ENCODE results near the gene PCIF1. TPM values are rescaled to one million over a fixed set of nuclear protein-coding genes. Genes with fewer than 3 reads are reported as not detected.
"Not testable (repeated sequence)": the region's sequence is repeated elsewhere in the genome, so short reads cannot be mapped to it uniquely, and the experiment has no call there.

PCIF1 gene
- total RNA-seq, 2 experiments from 2014 or later: 54.5 to 58.3 TPM

DNA sequence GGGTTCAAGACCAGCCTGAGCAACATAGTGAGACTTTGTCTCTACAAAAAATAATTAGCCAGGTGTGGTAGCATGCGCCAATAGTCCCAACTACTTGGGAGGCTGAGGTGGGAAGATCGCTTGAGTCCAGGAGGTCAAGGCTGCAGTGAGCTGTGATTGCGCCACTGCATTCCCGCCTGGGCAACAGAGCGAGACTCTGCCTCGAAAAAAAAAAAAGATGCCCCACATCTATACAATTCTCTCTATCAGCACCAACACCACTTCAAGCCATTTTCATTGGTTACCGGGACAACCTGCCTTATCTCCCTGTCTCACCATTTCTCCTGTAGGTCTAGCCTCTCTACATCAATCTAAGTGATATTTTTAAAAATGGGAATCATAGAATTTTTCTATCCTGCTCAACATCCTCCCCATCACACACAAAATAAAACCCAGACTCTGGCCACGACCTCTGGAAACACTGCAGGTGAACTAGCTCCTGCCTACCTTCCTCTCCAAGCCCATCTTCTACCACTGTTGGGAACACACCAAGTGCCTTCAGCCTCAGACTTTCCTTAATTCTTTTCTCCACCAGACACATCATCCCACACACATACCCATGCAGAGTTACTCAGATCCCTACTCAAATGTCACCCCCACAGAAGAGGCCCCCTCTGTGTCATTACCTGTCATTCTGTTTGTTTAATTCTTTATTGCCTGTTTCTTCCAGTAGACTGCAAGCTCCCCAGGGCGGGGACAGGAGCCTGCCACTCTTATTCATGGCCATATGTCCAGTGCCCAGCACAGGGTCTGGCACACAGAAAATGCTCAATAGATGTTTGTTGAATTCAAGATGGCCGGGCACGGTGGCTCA lies 12.9 kb upstream of the PCIF1 start:
- no peak for DNase-seq
- Mint-ChIP-seq H3K4me1 (no peaks in the 10 kb centered on the region), H3K4me3 (no peak overlapping the region), H3K9me3 (no peaks in the 10 kb centered on the region), H3K27ac (no peak overlapping the region), H3K27me3 (peaks cover 33% of the 10 kb centered on the region), H3K36me3 (no peaks in the 10 kb centered on the region)
- POLR2A ChIA-PET: interaction anchor here (1.2 kb wide), 1 partner anchor 12 kb away, joined by 3 read pairs; no protein-coding TSS in a partner anchor
- no peak for ATAC-seq (ENCODE audit: low read depth)

DNA sequence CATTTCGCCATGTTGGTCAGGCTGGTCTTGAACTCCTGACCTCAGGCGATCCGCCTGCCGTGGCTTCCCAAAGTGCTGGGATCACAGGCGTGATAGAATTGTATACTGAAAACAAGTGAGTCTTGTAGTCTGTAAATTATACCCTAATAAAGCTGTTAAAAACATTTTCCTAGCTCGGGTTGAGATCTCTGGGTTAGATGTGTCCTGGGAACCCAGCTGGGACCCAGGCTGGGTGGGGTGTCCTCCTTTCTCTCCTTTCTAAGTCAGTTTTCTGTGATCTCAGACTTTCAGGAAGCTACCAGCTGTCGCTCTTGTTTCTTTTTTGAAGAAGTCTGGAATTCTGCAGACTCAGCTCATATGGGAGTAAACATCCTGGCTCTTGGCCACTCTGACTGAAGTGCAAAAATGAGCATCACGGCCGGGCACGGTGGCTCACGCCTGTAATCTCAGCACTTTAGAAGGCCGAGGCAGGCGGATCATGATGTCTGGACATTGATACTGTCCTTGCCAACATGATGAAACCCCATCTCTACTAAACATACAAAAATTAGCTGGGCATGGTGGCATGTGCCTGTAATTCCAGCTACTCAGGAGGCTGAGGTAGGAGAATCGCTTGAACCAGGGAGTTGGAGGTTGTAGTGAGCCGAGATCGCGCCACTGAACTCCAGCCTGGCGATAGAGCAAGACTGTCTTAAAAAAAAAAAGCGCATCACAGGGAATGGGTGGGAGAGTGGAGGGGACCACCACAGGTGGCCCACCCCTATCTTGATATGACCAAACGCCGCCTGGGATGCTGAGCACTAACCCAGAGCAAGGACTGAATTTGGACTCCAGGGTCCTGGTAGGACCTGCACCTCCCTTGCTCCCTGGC lies 9.9 kb upstream of the PCIF1 start:
- no peaks in the 10 kb centered on the region for H3K36me3 Mint-ChIP-seq
- H3K27me3 Mint-ChIP-seq: peaks cover 26% of the 10 kb centered on the region
- no peaks in the 10 kb centered on the region for H3K4me1 Mint-ChIP-seq
- H3K4me3 Mint-ChIP-seq: no peak overlapping the region
- DNase-seq (no peak), ATAC-seq (ENCODE audit: low read depth) (no peak)
- H3K27ac Mint-ChIP-seq: no peak overlapping the region
- H3K9me3 Mint-ChIP-seq: no peaks in the 10 kb centered on the region
- POLR2A ChIA-PET: interaction anchor here (0.9 to 2.4 kb wide), 2 partner anchors 10 to 34 kb away, joined by 3 to 17 read pairs; partner anchors contain the start of genes CTSA, NEURL2 and PCIF1

DNA sequence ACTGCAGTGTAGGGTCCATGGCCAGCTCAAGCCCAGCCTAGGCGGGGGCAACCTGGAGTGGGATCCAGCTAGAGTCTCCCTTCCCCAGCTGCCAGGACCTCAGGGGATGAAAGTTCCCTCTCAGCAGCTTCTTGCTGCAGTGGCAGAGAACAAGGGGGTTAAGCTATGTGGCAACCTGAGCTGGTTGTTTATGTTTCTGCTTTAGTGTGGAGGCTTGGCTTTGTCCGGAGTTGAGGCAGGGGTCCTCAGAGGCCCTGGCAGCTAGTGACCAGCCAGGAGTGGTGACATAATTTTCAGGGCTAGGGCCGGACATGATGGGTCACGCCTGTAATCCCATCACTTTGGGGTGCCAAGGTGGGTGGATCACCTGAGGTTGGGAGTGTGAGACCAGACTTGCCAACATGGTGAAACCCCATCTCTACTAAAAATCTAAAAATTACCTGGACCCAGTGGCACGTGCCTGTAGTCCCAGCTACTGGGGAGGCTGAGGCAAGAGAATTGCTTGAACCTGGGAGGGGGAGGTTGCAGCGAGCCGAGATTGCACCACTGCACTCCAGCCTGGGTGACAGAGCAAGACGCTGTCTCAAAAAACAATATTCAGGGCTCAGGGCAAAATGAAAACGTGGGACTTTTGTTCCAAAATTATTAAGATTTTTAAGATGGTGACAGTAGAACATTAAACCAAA lies 8.5 kb upstream of the PCIF1 start:
- POLR2A ChIA-PET: interaction anchor here (0.8 to 2.4 kb wide), 2 partner anchors 9 kb away, joined by 3 to 17 read pairs; partner anchors contain the start of gene PCIF1
- Mint-ChIP-seq H3K9me3 (no peaks in the 10 kb centered on the region), H3K27me3 (peaks cover 21% of the 10 kb centered on the region), H3K4me1 (no peaks in the 10 kb centered on the region), H3K4me3 (no peak overlapping the region), H3K27ac (no peak overlapping the region), H3K36me3 (no peaks in the 10 kb centered on the region)
- DNase-seq (no peak), ATAC-seq (ENCODE audit: low read depth) (no peak)

DNA sequence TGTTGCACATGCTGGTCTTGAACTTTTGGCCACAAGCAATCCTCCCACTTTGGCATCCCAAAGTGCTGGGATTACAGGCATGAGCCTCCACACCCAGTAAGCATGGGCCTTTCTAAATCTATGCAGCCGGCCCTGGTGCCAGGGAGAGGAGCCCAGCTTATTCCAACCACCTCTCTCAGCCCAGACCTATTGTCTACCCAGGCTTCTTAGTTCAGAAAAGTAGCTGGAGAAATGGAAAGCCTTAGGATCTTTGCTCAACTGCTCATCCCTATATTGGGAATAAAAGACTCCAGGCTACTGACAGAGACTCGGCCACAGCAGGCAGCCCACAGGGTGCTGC lies 7.8 kb upstream of the PCIF1 start:
- H3K27ac Mint-ChIP-seq: no peak overlapping the region
- DNase-seq (no peak), ATAC-seq (ENCODE audit: low read depth) (no peak)
- no peak overlapping the region for H3K4me3 Mint-ChIP-seq
- H3K4me1 Mint-ChIP-seq: no peaks in the 10 kb centered on the region
- no peaks in the 10 kb centered on the region for H3K36me3 Mint-ChIP-seq
- H3K27me3 Mint-ChIP-seq: peaks cover 14% of the 10 kb centered on the region
- no peaks in the 10 kb centered on the region for H3K9me3 Mint-ChIP-seq
- POLR2A ChIA-PET: interaction anchor here (0.8 kb wide), 1 partner anchor 8 kb away, joined by 3 read pairs; no protein-coding TSS in a partner anchor

DNA sequence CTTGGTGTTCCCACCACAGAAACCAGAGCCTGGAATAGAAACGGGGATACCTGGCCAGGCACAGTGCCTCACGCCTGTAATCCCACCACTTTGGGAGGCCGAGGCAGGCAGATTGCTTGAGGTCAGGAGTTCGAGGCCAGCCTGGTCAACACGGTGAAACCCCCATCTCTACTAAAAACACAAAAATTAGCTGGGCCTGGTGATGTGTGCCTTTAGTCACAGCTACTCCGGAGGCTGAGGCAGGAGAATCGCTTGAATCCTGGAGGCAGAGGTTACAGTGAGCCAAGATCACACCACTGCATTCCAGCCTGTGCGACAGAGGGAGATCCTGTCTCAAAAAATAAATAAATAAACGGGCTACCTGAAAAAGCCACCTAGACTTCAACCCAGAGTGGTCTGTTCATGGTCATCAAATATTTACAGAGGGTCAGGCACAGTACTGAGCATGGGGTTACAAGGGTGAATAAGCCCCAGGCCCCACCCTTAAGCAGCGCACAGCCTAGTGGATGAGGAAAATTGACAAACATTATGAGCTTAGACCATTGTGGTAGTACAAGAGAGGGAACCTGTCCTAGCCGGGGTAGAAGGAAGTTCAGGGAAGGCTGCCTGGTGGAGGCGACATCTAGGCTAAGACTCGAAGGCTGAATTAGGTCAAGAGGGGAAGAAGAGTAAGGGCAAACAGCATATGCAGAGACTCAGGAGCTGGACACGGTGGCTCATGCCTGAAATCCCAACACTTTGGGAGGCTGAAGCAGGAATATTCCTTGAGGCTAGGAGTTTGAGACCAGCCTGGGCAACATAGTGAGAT lies 7.2 kb upstream of the PCIF1 start:
- peaks cover 11% of the 10 kb centered on the region for H3K27me3 Mint-ChIP-seq
- no peaks in the 10 kb centered on the region for H3K9me3 Mint-ChIP-seq
- H3K27ac Mint-ChIP-seq: no peak overlapping the region
- POLR2A ChIA-PET: no interaction called here
- DNase-seq (no peak), ATAC-seq (ENCODE audit: low read depth) (no peak)
- no peaks in the 10 kb centered on the region for H3K36me3 Mint-ChIP-seq
- H3K4me3 Mint-ChIP-seq: no peak overlapping the region
- H3K4me1 Mint-ChIP-seq: no peaks in the 10 kb centered on the region

DNA sequence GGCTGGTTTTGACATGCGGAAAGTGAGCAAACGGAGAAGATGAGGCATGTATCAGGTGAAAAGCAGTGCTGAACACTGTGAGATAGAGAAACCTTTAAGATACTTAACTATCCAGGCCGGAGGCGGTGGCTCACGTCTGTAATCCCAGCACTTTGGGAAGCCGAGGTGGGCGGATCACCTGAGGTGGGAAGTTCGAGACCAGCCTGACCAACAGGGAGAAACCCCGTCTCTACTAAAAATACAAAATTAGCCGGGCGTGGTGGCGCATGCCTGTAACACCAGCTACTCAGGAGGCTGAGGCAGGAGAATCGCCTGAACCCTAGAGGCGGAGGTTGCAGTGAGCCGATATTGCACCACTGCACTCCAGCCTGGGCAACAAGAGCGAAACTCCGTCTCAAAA lies 2.8 kb upstream of the PCIF1 start:
- ATAC-seq (ENCODE audit: low read depth); H3K27me3 Mint-ChIP-seq; DNase-seq; H3K9me3 Mint-ChIP-seq; H3K4me1 Mint-ChIP-seq; H3K27ac Mint-ChIP-seq; H3K4me3 Mint-ChIP-seq; POLR2A ChIA-PET; H3K36me3 Mint-ChIP-seq: not testable (repeated sequence)

DNA sequence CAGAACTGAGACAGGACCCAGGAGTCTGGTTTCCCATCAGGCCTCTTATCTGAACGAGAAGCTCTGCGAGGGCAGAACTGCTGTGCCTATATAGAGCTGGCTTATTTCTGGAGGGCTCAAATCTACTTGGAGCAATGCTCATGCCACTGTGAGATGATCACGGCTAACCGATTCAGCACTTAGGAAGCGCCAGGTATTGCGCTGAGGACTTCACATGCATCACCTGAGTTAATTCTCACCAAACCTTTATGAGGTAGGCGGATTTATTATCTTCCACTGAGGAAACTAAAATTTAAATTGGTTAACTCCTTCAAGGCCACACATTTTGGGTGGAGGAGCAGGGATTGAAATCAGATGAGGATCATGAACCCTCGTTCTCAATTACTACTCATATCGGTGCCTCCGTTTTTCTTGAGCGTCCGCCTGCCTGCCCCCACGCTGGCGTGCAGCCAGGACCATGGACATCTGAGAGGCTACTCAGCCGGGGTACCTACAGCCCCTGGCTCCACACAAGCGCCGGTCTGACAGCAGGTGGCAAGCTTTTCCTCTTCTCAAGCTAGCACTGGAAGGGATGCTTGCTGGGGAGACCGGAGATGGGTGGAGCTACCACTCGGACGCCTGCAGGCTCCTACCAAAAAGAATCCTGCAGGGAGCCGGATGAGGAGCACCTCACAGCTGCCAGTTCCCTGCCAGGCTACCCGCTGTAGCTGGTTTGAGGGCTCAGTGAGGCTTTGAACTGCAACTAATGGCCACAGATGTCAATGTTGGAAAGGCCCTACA lies 1.0 kb upstream of the PCIF1 start:
- Mint-ChIP-seq H3K27ac (peak overlapping the region; percentile 98), H3K9me3 (no peaks in the 10 kb centered on the region), H3K27me3 (no peaks in the 10 kb centered on the region), H3K36me3 (peaks cover 10% of the 10 kb centered on the region), H3K4me1 (peaks cover 17% of the 10 kb centered on the region), H3K4me3 (peak overlapping the region; percentile 94)
- ATAC-seq (ENCODE audit: low read depth): peak; percentile 28
- POLR2A ChIA-PET: interaction anchor here (0.6 to 5.6 kb wide), 21 partner anchors 9 to 155 kb away, joined by 3 to 93 read pairs (median 15); partner anchors contain the start of genes ACOT8, CTSA, DNTTIP1 and NEURL2
- DNase-seq: peak; percentile 69

DNA sequence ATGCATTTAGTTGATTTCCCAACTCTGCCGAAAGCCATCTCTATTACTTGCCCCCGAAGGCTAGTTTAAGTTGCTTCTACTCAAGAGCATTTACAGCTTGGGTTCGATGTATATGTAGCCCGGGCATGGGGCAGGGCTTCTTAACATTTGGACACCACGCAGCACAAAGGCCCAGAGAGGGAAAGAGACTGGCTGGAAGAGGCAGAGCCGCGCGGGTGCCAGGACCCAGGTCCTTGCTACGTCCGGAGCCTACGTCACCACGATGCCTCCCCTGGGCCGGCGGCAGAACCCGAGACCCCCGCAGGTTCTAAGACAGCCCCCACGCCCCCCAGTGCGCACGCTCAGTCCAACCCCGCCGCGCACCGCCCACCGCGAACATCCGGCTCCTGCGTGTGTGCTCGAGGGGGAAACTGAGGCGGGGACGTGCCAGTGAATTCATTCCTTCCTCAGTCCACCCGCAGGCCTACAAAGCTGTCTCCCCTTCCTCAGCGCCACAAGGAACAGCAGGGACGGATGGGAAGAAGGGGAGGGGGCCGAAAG lies 367 bp upstream of the PCIF1 start:
- peaks cover 18% of the 10 kb centered on the region for H3K4me1 Mint-ChIP-seq
- H3K9me3 Mint-ChIP-seq: no peaks in the 10 kb centered on the region
- peak overlapping the region; percentile 98 for H3K27ac Mint-ChIP-seq
- H3K27me3 Mint-ChIP-seq: no peaks in the 10 kb centered on the region
- POLR2A ChIA-PET: interaction anchor here (0.6 to 5.6 kb wide), 28 partner anchors 10 to 154 kb away, joined by 3 to 93 read pairs (median 4); partner anchors contain the start of genes ACOT8, CTSA, DNTTIP1 and NEURL2
- peak; percentile 17 for ATAC-seq (ENCODE audit: low read depth)
- H3K36me3 Mint-ChIP-seq: peaks cover 11% of the 10 kb centered on the region
- peak overlapping the region; percentile 94 for H3K4me3 Mint-ChIP-seq
- DNase-seq: no peak

DNA sequence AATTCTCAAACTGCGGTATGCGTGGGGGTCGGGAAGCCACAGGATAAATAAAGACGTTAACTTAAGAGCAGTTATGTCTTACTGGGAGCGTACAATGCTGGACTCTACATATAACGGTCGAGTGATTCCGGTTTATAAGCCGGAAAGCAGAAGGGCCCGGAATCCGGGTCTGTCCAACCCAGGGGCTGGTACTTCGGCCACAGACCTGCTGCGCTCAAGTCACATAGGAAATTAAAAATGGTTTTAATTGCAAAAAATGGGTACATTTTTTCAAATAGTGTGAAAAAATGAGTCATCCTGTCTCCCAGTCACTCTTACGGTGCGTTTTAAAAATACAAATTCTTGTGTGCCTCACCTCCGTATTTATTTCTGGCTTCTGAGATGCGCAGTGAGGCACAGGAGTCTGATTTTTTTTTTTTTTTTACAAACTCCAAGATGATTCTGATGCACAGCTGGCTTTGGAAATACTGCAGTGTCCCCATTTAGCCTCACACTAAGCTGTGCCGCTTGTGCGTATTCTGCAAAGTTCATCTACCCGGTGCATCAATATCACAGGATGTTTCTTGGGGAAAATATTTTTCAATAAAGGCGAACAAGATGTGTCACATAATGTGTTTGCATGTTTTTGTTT lies 1.0 kb downstream of the PCIF1 start:
- DNase-seq: no peak
- H3K27me3 Mint-ChIP-seq: no peaks in the 10 kb centered on the region
- no peaks in the 10 kb centered on the region for H3K9me3 Mint-ChIP-seq
- no peak for ATAC-seq (ENCODE audit: low read depth)
- peak overlapping the region; percentile 98 for H3K27ac Mint-ChIP-seq
- peak overlapping the region; percentile 98 for H3K4me3 Mint-ChIP-seq
- peaks cover 15% of the 10 kb centered on the region for H3K36me3 Mint-ChIP-seq
- POLR2A ChIA-PET: interaction anchor here (0.6 to 5.6 kb wide), 27 partner anchors 9 to 144 kb away, joined by 3 to 93 read pairs (median 6); partner anchors contain the start of genes ACOT8, CTSA, DNTTIP1 and NEURL2
- H3K4me1 Mint-ChIP-seq: peaks cover 18% of the 10 kb centered on the region

DNA sequence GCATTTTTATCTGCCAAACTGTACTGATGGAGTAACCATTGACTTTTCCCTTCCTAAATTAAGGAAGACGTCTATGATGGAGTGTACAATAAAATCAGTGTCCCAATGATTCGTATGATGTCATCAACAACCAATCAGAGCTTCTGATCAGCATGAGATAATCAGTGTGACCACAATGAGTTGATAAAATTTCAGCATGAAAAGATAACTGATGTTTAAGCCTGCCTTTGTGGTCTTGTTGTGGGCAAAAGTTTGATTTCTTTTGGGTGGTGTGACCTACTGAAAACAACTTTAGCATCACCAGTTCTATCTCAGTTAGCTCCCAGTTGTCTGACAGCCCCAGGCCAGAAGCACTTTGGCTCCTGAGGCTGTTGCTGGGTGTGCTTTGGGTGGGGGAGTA lies 3.3 kb downstream of the PCIF1 start:
- no peaks in the 10 kb centered on the region for H3K9me3 Mint-ChIP-seq
- peak overlapping the region; percentile 51 for H3K27ac Mint-ChIP-seq
- H3K27me3 Mint-ChIP-seq: no peaks in the 10 kb centered on the region
- peaks cover 15% of the 10 kb centered on the region for H3K36me3 Mint-ChIP-seq
- no peak for ATAC-seq (ENCODE audit: low read depth)
- peaks cover 18% of the 10 kb centered on the region for H3K4me1 Mint-ChIP-seq
- POLR2A ChIA-PET: interaction anchor here (1.7 to 5.6 kb wide), 4 partner anchors 12 to 81 kb away, joined by 4 to 93 read pairs (median 25); partner anchors contain the start of genes ACOT8, CTSA, NEURL2 and ZNF335
- no peak overlapping the region for H3K4me3 Mint-ChIP-seq
- no peak for DNase-seq

DNA sequence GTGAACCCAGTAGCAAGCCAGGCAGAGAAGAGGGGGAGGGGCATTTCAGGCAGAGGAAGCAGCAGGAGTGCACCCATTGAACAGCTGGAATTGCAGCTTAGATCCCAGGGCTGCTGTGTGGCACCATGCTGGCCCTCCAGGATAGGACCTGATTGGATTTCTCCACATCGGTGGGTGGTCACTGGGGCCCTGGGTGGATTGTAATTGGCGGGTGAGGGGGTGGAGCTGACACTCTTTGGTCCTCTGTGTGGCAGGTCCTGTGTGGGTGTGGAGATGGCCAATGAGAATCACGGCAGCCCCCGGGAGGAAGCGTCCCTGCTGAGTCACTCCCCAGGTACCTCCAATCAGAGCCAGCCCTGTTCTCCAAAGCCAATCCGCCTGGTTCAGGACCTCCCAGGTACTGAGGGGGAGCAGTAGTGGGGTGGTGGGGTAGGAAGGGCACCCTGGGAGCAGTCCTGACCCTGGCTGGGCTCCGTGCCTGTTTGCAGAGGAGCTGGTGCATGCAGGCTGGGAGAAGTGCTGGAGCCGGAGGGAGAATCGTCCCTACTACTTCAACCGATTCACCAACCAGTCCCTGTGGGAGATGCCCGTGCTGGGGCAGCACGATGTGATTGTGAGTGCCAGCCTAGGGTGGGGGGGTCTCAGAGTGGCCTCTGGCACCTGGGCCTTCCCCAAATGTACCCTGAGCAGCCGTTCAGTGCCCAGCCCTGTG lies 4.4 kb downstream of the PCIF1 start:
- Mint-ChIP-seq H3K4me1 (peaks cover 14% of the 10 kb centered on the region), H3K36me3 (peaks cover 16% of the 10 kb centered on the region), H3K27ac (peak overlapping the region; percentile 53), H3K27me3 (no peaks in the 10 kb centered on the region), H3K4me3 (no peak overlapping the region), H3K9me3 (no peaks in the 10 kb centered on the region)
- DNase-seq: no peak
- POLR2A ChIA-PET: no interaction called here
- ATAC-seq (ENCODE audit: low read depth): no peak

All from activated naive CD8-positive, alpha-beta T cell treated with anti-CD3 and anti-CD28 coated beads, Interleukin-2, amount 10 ng/mL, durations not matched to agents 7 days and 5 days (primary cell).